Neural progenitor cell (in vitro differentiated cells): ENCODE measurements around the gene HES6. TPM values are rescaled to one million over a fixed set of nuclear protein-coding genes. Genes with fewer than 3 reads are reported as not detected.

Experiments
- DNase-seq: peaks from one replicate; pipeline ENCODE4 v3.0.0-alpha.2; 2016; ENCODE audit warnings: low spot score
- H2AFZ ChIP-seq: fragments of 200-600 bp; sonication (generic); replicated peaks from 2 replicates; pipeline ENCODE4 v1.6.1; 2016; ENCODE audit warnings: antibody characterized with exemption
- H3F3A ChIP-seq: fragments of 200-600 bp; sonication (generic); 2 replicates; pipeline ENCODE4 v1.6.1; 2016; ENCODE audit warnings: antibody characterized with exemption, low read depth
- H3K27ac ChIP-seq: fragments of 200-600 bp; sonication (generic); 2 replicates; pipeline ENCODE4 v1.5.1; 2016; ENCODE audit warnings: mild to moderate bottlenecking
- H3K27me3 ChIP-seq: fragments of 200-600 bp; sonication (generic); 2 replicates; pipeline ENCODE4 v1.6.1; 2016; ENCODE audit warnings: mild to moderate bottlenecking, moderate library complexity
- H3K36me3 ChIP-seq: fragments of 200-600 bp; sonication (generic); 2 replicates; pipeline ENCODE4 v1.5.1; 2016
- H3K4me1 ChIP-seq: fragments of 200-600 bp; sonication (generic); 2 replicates; pipeline ENCODE4 v1.6.1; 2016; ENCODE audit warnings: mixed run types
- H3K4me2 ChIP-seq: fragments of 200-600 bp; sonication (generic); 2 replicates; pipeline ENCODE4 v1.6.1; 2016
- H3K4me3 ChIP-seq: fragments of 200-600 bp; sonication (generic); 2 replicates; pipeline ENCODE4 v1.5.1; 2016
- H3K79me2 ChIP-seq: fragments of 200-600 bp; sonication (generic); 2 replicates; pipeline ENCODE4 v1.6.1; 2016; ENCODE audit warnings: low read depth
- H3K9ac ChIP-seq: fragments of 200-600 bp; sonication (generic); 2 replicates; pipeline ENCODE4 v1.6.1; 2016
- H3K9me3 ChIP-seq: fragments of 200-600 bp; sonication (generic); 2 replicates; pipeline ENCODE4 v1.5.1; 2016; ENCODE audit warnings: low read depth
- H4K20me1 ChIP-seq: fragments of 200-600 bp; sonication (generic); 2 replicates; pipeline ENCODE4 v1.6.1; 2016; ENCODE audit warnings: low read depth
- H3K27ac Mint-ChIP-seq: 3 replicates; pipeline ENCODE4 v1.8.0; 2021; ENCODE audit warnings: mixed read lengths
- H3K27me3 Mint-ChIP-seq: 2 replicates; pipeline ENCODE4 v1.8.0; 2022; ENCODE audit warnings: low read depth, mild to moderate bottlenecking, inconsistent platforms, moderate library complexity, mixed read lengths; ENCODE audit not compliant: insufficient read depth
- H3K36me3 Mint-ChIP-seq: 3 replicates; pipeline ENCODE4 v1.8.0; 2021; ENCODE audit warnings: mixed read lengths
- H3K4me1 Mint-ChIP-seq: 3 replicates; pipeline ENCODE4 v1.8.0; 2021; ENCODE audit warnings: mixed read lengths
- H3K4me3 Mint-ChIP-seq: 3 replicates; pipeline ENCODE4 v1.8.0; 2021; ENCODE audit warnings: mild to moderate bottlenecking, moderate library complexity, mixed read lengths
- H3K9me3 Mint-ChIP-seq: 3 replicates; pipeline ENCODE4 v1.8.0; 2020; ENCODE audit warnings: mixed read lengths
- CTCF ChIP-seq: fragments of 200-600 bp; sonication (generic); IDR thresholded peaks from 2 replicates; pipeline ENCODE4 v1.5.1; 2017; ENCODE audit warnings: antibody characterized with exemption, mild to moderate bottlenecking
- EZH2 ChIP-seq: fragments of 200-600 bp; sonication (generic); IDR thresholded peaks from 2 replicates; pipeline ENCODE4 v1.6.1; 2017; ENCODE audit warnings: antibody characterized with exemption, mild to moderate bottlenecking, moderate library complexity
- EZH2phosphoT487 ChIP-seq: fragments of 200-600 bp; sonication (generic); IDR thresholded peaks from 2 replicates; pipeline ENCODE4 v1.6.1; 2017; ENCODE audit warnings: antibody characterized with exemption
- total RNA-seq: library from RNA; depleted of rRNA; stranded (reverse); fragments of >200 nt; gene quantifications from 2 replicates; pipeline ENCODE4 v1.2.3, GENCODE V29; 2015; ENCODE audit warnings: low replicate concordance

Gene HES6
- total RNA-seq, 1 donor from 2014 or later = 5.3 TPM

- H2AFZ ChIP-seq = no peak overlapping the region
Measured at GRCh38 chr2:238190445-238190844, 49.4 kb downstream of the HES6 start.

More at GRCh38 chr2:238190445-238190844, 49.4 kb downstream of the HES6 start:
- Histone ChIP-seq H3K9me3 (no peaks in the 10 kb centered on the region), H3K4me2 (no peak overlapping the region), H4K20me1 (peaks cover 8% of the 10 kb centered on the region), H3K27me3 (no peaks in the 10 kb centered on the region), H3K27ac (no peak overlapping the region), H3K4me3 (no peak overlapping the region), H3K4me1 (no peaks in the 10 kb centered on the region), H3K36me3 (peaks cover 8% of the 10 kb centered on the region), H3K9ac (no peak overlapping the region), H3K79me2 (peaks cover 10% of the 10 kb centered on the region), H3F3A (no peaks in the 10 kb centered on the region)
- no peaks in the 10 kb centered on the region for H3K9me3 Mint-ChIP-seq
- TF ChIP-seq EZH2 (no peak), CTCF (no peak), EZH2phosphoT487 (no peak)
- no peak overlapping the region for H3K27ac Mint-ChIP-seq
- H3K4me3 Mint-ChIP-seq = no peak overlapping the region
- peaks cover 2% of the 10 kb centered on the region for H3K27me3 Mint-ChIP-seq
- peaks cover 31% of the 10 kb centered on the region for H3K36me3 Mint-ChIP-seq
- DNase-seq = no peak
- peaks cover 12% of the 10 kb centered on the region for H3K4me1 Mint-ChIP-seq

Other genes starting within 250 kb of the HES6 start
- gene SCLY, start 179.0 kb downstream of the HES6 start, total RNA-seq = 35.6 and 44.1 TPM in 2 replicates
- gene ESPNL, start 139.7 kb downstream of the HES6 start, total RNA-seq = 0.58 and 0.59 TPM in 2 replicates
- 0.06 TPM in 1 of 2 replicates, not detected in the other for gene KLHL30, start 101.4 kb downstream of the HES6 start, total RNA-seq
- 0.09 TPM in 1 of 2 replicates, not detected in the other for gene ERFE, start 81.1 kb downstream of the HES6 start, total RNA-seq
- gene ILKAP, start 36.3 kb downstream of the HES6 start, total RNA-seq = 19.0 and 24.7 TPM in 2 replicates
- 1.4 and 2.6 TPM in 2 replicates for gene PER2, start 48.6 kb upstream of the HES6 start, total RNA-seq
- 8.5 and 11.2 TPM in 2 replicates for gene TRAF3IP1, start 80.5 kb upstream of the HES6 start, total RNA-seq
- 22.1 and 29.2 TPM in 2 replicates for gene ASB1, start 186.9 kb upstream of the HES6 start, total RNA-seq